Kidney epithelial cell (primary cell): Measurements from ENCODE around the gene KCTD14. TPM values are rescaled to one million over a fixed set of nuclear protein-coding genes. Genes with fewer than 3 reads are reported as not detected.
"Not testable (repeated sequence)": the region's sequence is repeated elsewhere in the genome, so short reads cannot be mapped to it uniquely, and the experiment has no call there.

Source experiments
- DNase-seq: peaks from one replicate; pipeline ENCODE4 v3.0.0-alpha.2; 2010; ENCODE audit warnings: low read depth
- H3K27me3 ChIP-seq: 2 replicates; pipeline ENCODE4 v1.6.0; 2011; ENCODE audit warnings: low read length; ENCODE audit not compliant: control insufficient read depth, insufficient read depth
- H3K36me3 ChIP-seq: 2 replicates; pipeline ENCODE4 v1.5.1; 2011; ENCODE audit warnings: low read length; ENCODE audit not compliant: control insufficient read depth, insufficient read depth
- H3K4me3 ChIP-seq: 2 replicates; pipeline ENCODE4 v1.5.1; 2011; ENCODE audit warnings: low read depth, mild to moderate bottlenecking, control low read depth, low read length
- total RNA-seq: library from RNA; depleted of rRNA; stranded (reverse); fragments of >200 nt; gene quantifications from 2 replicates; pipeline ENCODE4 v1.2.3, GENCODE V29; 2015
- TF ChIP-seq, protein P1 (sequence below): IDR thresholded peaks from 2 replicates; pipeline ENCODE4 v1.5.1; 2011; ENCODE audit warnings: mild to moderate bottlenecking, moderate library complexity, low read length, control low read depth, inconsistent platforms; ENCODE audit not compliant: insufficient read depth, poor library complexity, severe bottlenecking

Gene KCTD14
- total RNA-seq, 1 donor from 2014 or later: 6.7 TPM

DNA sequence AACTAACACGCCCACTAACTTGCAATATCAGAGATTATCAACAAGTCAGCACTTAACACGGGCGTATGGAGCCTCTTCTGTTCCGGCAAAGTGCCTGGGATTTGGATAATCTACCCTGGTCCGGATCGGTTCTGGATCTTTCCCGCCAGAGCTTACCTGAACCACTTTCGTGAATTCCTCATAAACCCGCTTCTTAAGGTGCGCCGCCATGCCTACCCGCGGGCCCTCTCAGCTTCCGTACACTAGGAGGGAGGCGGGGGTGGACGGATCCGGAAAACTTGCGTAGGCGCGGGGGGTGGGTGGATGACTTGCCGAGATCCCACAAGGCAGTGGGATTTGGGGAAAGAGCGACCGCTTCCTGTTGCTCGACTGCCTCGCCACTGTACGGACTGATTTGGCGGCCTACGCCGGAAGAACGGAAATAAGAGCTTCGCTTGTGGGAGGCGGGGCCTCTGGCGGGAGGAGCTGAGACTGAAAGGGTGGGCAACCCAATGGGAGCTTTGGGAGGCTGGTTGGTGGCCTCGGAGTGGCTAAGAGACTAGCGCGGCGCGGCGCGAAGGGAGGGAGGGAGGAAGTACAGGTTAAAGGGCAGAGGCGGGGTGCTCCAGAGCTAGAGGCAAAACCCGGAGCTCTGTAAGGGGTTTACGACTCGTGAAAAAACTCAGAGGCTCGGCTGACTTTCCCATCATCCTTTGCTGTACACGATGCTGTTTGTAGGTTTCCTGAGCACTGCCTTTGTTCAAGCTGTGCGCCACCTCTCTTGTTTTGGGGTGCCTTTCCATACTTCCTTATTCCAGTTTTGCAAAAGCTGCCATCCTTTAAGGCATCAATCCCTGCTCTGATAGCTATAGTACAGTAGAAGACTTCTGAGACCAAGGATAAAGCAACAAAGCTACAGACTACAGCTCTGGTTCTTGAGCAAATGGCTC, 28.4 kb downstream of the KCTD14 start, which contains the start of gene INTS4:
TSS of gene INTS4 (minus strand) at position 235 of the 929 bp plus-strand sequence. CDS start at position 210, 25 bp downstream.
- H3K4me3 ChIP-seq: peak within 1 kb of the TSS; percentile 77
- H3K36me3 ChIP-seq: no peaks in the 10 kb centered on the region
- peak; percentile 99 for DNase-seq
- TF ChIP-seq, protein P1, sequence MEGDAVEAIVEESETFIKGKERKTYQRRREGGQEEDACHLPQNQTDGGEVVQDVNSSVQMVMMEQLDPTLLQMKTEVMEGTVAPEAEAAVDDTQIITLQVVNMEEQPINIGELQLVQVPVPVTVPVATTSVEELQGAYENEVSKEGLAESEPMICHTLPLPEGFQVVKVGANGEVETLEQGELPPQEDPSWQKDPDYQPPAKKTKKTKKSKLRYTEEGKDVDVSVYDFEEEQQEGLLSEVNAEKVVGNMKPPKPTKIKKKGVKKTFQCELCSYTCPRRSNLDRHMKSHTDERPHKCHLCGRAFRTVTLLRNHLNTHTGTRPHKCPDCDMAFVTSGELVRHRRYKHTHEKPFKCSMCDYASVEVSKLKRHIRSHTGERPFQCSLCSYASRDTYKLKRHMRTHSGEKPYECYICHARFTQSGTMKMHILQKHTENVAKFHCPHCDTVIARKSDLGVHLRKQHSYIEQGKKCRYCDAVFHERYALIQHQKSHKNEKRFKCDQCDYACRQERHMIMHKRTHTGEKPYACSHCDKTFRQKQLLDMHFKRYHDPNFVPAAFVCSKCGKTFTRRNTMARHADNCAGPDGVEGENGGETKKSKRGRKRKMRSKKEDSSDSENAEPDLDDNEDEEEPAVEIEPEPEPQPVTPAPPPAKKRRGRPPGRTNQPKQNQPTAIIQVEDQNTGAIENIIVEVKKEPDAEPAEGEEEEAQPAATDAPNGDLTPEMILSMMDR: no peak
- no peaks in the 10 kb centered on the region for H3K27me3 ChIP-seq

DNA sequence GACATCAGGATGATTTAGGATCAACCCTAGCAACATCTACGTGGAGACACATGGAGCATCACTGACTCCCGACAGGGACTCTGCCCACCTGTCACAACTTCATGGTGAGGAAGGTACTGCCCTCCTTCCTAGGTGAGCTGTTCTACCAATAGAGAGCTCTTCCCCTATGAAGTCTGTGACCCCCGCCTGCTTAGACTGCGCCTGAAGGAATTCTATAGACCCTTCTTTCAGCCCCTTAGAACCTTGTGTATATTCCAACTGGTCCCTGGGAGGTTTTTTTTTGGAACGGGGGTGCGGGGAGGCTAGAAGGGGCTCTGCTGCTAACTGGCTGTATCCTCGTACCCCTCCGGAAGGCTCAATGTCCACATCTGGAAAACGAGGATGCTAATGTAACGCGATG, 29.2 kb downstream of the KCTD14 start:
- no peak for DNase-seq
- no peaks in the 10 kb centered on the region for H3K27me3 ChIP-seq
- peak overlapping the region; percentile 77 for H3K4me3 ChIP-seq
- no peaks in the 10 kb centered on the region for H3K36me3 ChIP-seq
- TF ChIP-seq, protein P1: no peak

DNA sequence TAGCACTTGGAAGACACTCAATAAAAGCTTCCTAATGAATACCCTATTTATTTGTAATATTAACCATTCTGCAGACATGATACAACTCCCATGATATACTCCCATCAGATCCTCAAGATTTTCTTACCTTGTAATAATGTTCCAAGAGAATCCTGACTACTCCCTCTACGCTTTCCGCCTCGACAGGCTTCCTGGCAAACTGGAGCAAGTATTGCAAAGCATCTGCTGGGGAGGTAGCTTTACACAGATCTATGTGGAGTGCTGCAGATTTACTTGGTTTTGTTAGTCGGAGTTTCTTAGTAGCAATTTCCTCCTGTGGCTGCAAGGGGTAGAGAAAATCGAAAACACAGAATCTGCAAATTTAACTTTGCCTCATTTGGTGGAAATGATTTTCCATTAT, 32.1 kb downstream of the KCTD14 start:
- TF ChIP-seq, protein P1: no peak
- Histone ChIP-seq H3K4me3 (no peak overlapping the region), H3K36me3 (no peaks in the 10 kb centered on the region), H3K27me3 (no peaks in the 10 kb centered on the region)
- DNase-seq: no peak

DNA sequence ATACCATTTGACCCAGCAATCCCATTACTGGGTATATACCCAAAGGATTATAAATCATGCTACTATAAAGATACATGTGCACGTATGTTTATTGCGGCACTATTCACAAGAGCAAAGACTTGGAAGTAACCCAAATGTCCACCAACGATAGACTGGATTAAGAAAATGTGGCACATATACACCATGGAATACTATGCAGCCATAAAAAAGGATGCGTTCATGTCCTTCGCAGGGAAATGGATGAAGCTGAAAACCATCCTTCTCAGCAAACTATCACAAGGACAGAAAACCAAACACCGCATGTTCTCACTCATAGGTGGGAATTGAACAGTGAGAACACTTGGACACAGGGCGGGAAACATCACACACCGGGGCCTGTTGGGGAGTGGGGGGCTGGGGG, 36.6 kb downstream of the KCTD14 start:
- H3K4me3 ChIP-seq, H3K27me3 ChIP-seq, DNase-seq, H3K36me3 ChIP-seq: not testable (repeated sequence)

DNA sequence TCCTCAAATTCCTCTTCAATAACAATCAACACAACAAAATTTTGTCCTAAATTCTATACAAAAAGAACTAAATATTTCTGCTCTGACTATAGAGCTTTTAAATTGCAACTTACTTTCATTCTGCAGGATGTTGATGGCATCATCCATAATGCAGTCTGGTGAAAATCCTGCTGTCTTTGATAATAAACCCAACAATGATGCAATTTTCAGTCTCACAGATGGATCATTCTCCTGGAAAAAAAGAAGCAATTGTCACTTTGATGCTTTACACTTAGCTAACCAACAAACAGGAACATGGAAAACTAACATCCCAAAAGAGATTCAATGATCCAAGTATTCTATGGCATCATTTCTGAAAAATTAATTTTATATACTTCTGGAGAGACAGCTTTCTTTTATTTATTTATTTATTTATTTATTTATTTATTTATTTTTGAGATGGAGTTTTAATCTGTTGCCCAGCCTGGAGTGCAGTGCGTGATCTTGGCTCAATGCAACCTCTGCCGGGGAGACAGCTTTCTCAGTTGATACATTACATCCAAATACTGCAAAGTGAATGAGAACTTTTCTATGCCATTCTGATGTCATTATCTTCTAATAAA, 41.6 kb downstream of the KCTD14 start:
- TF ChIP-seq, protein P1: no peak
- DNase-seq: no peak
- Histone ChIP-seq H3K27me3 (no peaks in the 10 kb centered on the region), H3K4me3 (no peak overlapping the region), H3K36me3 (no peaks in the 10 kb centered on the region)

DNA sequence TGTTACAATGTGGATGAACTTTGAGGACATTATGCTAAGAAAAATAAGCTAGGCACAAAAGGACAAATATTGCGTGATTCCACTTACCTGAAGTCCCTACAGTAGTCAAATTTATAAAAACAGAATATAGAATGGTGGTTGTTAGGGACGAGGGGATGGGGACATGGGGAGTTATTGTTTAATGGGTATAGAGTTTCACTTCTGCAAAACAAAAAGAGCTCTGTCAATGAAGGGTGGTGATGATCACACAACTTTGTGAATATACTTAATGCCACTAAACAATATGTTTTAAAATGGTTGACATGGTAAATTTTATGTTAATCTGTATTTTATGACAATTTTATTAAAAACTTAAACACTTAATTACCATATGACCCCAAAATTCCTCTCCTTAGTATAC, 54.7 kb downstream of the KCTD14 start:
- no peak for DNase-seq
- H3K4me3 ChIP-seq: no peak overlapping the region
- TF ChIP-seq, protein P1: no peak

More for the DNA sequence above, 54.7 kb downstream of the KCTD14 start:
- no peaks in the 10 kb centered on the region for H3K36me3 ChIP-seq
- no peaks in the 10 kb centered on the region for H3K27me3 ChIP-seq
